Measurements from ENCODE around the gene RNF217.
"Not testable (repeated sequence)": the region's sequence is repeated elsewhere in the genome, so short reads cannot be mapped to it uniquely, and the experiment has no call there.

The RNF217 gene, protein sequence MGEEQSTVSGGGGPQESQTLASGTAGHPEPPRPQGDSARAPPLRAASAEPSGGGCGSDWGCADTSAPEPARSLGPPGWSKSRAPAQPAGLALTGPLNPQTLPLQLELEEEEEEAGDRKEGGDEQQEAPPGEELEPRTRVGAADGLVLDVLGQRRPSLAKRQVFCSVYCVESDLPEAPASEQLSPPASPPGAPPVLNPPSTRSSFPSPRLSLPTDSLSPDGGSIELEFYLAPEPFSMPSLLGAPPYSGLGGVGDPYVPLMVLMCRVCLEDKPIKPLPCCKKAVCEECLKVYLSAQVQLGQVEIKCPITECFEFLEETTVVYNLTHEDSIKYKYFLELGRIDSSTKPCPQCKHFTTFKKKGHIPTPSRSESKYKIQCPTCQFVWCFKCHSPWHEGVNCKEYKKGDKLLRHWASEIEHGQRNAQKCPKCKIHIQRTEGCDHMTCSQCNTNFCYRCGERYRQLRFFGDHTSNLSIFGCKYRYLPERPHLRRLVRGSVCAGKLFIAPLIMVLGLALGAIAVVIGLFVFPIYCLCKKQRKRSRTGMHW

GRCh38 chr6:124961777-124962638 lies at the start of gene RNF217:
TSS of gene RNF217 (plus strand) at chr6:124962437. CDS start at chr6:124962545, 108 bp downstream.
- no peak for DNase-seq (ENCODE audit: low read depth, low spot score)

GRCh38 chr6:124913056-124913455 lies 49.2 kb upstream of the RNF217 start:
- no peak for DNase-seq (ENCODE audit: low read depth, low spot score)

DNA sequence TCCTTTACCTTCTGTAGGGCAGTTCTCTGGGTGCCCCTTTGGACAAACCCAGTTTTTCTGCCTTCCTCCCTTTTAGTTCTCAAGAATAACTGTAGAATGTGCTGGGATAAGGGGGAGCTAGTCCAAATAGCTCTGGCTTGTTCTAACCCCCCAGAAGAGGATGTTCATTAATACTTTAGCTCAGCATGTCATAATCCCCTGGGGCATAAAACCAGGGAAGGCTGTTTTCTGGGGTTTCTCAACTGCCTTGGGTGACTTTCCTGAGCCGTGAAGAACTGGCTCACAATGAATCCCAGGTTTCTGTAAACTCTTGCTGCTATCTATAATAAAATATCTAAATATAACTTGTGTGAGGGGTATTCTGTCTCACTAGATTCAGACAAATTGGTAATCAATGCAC lies 44.5 kb upstream of the RNF217 start:
- DNase-seq (ENCODE audit: low read depth, low spot score): no peak

DNA sequence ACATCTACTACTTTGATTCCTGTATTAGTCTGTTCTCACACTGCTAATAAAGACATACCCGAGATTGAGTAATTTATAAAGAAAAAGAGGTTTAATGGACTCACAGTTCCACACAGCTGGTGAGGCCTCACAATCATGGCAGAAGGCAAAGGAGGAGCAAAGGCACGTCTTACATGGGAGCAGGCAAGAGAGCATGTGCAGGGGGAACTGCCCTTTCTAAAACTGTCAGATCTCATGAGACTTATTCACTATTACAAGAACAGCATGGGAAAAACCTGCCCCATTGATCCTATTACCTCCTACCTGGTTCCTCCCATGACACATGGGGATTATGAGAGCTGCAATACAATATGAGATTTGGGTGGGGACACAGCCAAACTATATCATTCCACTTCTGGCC lies 42.5 kb upstream of the RNF217 start:
- not testable (repeated sequence) for DNase-seq (ENCODE audit: low read depth, low spot score)

- DNase-seq (ENCODE audit: low read depth, low spot score): no peak
These were observed 37.9 kb upstream of the RNF217 start for GRCh38 chr6:124924333-124924759.

GRCh38 chr6:124926435-124926834 lies 35.8 kb upstream of the RNF217 start:
- no peak for DNase-seq (ENCODE audit: low read depth, low spot score)

DNA sequence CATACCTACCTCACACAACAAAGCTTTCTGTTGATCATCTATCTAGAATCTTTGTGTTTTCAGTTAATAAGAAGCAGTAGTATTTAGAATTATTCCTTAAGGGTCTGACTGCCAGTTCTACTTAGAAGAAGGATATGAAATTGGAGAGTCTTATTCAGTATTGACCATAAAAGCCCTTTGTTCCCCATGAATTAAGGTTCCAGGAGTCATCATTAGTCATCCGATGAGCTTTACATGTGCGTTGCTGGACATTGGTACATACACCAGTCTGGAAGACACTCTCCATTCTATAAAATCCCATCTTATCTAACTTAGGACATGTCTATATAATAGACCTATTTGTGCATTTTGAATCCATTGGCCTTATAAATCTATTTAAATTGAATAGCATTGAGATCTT lies 34.4 kb upstream of the RNF217 start:
- DNase-seq (ENCODE audit: low read depth, low spot score): no peak

GRCh38 chr6:124928851-124929250 lies 33.4 kb upstream of the RNF217 start:
- DNase-seq (ENCODE audit: low read depth, low spot score): no peak

- DNase-seq (ENCODE audit: low read depth, low spot score): no peak
These were observed 24.6 kb upstream of the RNF217 start for GRCh38 chr6:124937645-124938044.

GRCh38 chr6:124941259-124941658 lies 21.0 kb upstream of the RNF217 start:
- DNase-seq (ENCODE audit: low read depth, low spot score): no peak

DNA sequence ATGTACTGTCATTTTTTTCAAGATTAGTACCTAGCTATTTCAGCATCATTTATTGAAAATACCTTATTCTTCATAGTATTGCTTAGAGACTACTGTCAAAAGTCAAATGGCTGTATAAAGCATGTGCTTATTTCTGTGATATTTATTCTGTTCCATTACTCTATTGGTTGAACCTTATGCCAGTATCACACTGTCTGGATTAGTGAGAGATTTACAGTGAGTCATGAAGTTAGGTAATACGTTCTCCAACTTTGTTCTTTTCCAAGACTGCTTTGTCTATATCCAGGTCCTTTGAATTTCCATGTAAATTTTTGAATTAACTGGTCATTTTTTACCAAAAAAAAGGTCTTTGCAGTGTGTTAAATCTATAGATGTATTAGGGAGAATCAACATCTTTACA lies 18.6 kb upstream of the RNF217 start:
- DNase-seq (ENCODE audit: low read depth, low spot score): no peak

- DNase-seq (ENCODE audit: low read depth, low spot score): no peak
These were observed 14.2 kb upstream of the RNF217 start for GRCh38 chr6:124947971-124948451.

GRCh38 chr6:124949706-124950105 lies 12.5 kb upstream of the RNF217 start:
- DNase-seq (ENCODE audit: low read depth, low spot score): no peak

GRCh38 chr6:124953808-124954207 lies 8.4 kb upstream of the RNF217 start:
- DNase-seq (ENCODE audit: low read depth, low spot score): no peak

DNA sequence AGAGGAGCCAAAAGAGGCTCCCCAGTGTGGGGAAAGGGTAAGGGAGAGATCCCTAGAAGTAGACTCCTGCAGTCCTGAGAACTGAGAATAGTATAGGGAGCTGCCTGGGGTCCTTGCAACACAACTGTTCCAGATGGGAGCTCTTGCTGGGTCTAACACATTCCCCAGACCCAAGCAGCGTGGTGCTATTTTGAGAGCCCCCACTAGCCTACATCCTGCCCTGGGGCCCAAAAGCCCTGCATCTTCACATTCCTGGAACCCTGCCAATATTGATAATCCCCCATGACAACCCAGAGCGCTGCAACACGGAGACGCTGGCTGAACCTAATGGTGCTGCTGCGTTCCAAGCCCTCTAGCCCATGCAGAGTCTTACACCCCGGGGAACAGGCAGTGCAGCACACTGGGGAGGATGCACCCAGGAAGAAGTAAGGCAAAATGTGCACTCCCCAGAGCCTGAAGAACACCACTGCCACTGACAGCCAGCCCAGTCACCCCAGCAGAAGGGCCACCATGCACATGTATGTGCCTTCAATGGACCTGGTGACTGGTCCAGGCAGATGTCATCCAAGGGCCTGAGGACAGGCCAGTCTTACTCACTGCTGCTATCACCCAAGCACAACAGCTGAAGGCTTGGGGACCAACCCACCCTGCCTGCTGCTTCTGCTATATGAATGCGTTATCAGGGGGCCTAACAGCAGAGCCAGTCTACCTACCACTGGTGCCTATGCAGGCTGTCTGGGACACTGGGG lies 7.0 kb upstream of the RNF217 start:
- DNase-seq (ENCODE audit: low read depth, low spot score): no peak

DNA sequence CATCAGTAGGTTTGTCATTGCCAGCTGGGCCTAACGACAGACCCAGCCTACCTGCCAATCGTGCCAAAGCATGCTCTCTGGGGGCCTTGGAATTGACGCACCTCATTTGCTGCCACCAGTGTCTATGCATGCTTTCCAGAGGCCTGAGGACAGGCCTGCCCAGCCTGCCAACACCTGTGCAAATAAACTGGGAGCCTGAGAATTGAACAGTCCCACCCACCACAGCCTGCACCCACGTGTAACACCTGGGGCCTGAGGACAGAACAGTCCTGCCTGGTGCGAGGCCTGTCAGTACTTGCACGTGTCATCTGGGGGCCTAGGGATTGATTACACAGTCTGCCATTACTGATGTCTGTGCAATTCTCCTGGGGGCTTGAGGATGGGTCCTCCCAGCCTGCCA lies 6.2 kb upstream of the RNF217 start:
- DNase-seq (ENCODE audit: low read depth, low spot score): no peak

DNA sequence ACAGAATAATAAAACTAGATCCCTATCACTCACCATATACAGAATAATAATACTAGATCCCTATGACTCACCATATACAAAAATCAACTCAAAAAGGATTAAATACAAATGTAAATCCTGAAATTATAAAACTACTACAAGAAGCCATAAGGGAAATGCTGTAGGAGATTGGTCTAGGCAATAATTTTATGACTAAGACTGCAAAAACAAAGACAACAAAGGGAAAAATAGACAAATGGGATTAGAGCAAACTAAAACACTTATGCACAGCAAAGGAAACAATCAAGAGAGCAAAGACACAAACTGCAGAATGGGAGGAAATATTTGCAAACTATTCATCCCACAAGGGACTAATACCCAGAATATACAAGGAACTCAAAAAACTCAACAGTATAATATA lies 4.1 kb upstream of the RNF217 start:
- DNase-seq (ENCODE audit: low read depth, low spot score): no peak

DNA sequence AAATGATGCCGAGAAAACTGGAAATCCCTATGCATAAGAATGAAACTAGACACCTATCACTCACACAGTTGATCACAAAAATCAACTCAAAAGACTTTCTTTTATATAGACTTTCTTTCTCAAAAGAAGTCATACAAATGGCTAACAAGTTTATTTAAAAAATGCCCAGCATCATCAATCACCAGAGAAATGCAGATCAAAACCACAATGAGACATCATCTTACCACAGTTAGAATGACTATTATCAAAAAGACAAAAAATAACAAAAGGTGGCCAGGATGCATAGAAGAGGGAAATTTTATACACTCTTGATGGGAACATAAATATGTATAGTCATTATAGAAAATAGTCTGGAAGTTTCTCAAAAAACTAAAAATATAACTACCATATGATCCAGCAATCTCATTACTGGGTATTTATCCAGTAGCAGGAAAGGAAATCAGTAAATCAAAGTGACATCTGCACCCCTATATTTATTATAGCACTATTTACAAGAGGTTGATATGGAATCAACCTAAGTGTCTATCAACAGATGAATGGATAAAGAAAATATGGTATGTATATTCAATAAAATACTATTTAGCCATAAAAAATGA lies 3.4 kb upstream of the RNF217 start:
- DNase-seq (ENCODE audit: low read depth, low spot score): no peak

- no peak for DNase-seq (ENCODE audit: low read depth, low spot score)
These were observed 1.3 kb upstream of the RNF217 start for GRCh38 chr6:124960757-124961463.

DNA sequence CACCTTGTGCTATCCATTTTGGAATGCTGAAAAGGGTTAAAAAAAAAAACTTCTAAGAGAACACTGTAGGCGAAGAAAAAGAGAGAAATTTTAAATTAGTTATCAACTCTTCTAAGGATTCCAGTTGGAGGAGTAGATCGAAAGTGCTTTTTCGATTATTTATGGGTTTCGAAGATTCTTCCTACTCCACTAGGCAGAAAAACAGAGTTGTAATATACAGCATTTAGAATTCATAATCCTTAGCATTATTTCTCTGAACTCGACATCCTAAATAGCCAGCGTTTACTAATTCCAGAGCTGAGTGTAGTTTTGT lies 817 bp upstream of the RNF217 start:
- DNase-seq (ENCODE audit: low read depth, low spot score): no peak

Data from smooth muscle cell of the brain vasculature (primary cell).